ENCODE results near the gene PPP1R37.

DNA sequence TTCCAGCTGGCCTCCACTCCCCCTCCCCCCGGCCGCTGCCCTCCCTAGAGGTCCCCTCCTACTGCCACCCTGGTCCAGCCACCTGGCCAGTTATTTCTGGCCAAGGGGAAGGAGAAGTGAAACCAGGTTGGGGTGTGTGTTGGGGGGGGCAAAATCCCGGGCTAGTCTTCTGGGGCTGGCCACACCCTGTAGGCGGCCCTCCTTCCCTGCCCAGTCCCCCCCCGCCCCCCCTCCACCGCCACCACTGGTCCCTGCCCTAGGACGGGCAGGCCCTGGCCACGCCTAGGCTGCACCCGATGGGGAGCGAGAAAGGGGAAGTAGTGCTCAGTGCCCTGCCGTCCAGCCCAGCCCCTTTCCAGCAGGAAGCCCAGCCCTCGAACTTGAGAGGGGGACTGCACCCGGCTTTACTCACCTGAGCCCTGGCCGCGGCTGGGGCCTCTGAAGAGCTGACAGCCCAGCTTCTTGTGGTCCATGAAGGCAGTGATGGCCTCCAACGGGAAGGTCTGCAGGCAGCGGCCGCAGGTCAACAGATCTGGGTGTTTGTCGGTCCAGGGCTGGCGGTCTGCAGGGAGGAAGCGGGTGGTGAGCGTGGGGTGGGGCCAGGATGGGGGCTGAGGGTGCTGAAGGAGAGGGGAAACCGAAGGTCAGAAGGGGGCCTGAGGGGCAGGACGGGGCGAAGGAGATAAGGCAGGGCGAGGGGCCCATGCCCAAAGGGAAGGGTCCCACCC is 17.5 kb upstream of the PPP1R37 start:
- no peak for TF ChIP-seq ZNF785 (tag by site-specific recombination; IDR thresholded peaks at IDR 0.05)
- TF ChIP-seq, protein P1, sequence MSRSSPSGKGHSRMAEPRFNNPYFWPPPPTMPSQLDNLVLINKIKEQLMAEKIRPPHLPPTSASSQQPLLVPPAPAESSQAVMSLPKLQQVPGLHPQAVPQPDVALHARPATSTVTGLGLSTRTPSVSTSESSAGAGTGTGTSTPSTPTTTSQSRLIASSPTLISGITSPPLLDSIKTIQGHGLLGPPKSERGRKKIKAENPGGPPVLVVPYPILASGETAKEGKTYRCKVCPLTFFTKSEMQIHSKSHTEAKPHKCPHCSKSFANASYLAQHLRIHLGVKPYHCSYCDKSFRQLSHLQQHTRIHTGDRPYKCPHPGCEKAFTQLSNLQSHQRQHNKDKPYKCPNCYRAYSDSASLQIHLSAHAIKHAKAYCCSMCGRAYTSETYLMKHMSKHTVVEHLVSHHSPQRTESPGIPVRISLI (tag by site-specific recombination; IDR thresholded peaks at IDR 0.05) = no peak
- TF ChIP-seq, protein P2, sequence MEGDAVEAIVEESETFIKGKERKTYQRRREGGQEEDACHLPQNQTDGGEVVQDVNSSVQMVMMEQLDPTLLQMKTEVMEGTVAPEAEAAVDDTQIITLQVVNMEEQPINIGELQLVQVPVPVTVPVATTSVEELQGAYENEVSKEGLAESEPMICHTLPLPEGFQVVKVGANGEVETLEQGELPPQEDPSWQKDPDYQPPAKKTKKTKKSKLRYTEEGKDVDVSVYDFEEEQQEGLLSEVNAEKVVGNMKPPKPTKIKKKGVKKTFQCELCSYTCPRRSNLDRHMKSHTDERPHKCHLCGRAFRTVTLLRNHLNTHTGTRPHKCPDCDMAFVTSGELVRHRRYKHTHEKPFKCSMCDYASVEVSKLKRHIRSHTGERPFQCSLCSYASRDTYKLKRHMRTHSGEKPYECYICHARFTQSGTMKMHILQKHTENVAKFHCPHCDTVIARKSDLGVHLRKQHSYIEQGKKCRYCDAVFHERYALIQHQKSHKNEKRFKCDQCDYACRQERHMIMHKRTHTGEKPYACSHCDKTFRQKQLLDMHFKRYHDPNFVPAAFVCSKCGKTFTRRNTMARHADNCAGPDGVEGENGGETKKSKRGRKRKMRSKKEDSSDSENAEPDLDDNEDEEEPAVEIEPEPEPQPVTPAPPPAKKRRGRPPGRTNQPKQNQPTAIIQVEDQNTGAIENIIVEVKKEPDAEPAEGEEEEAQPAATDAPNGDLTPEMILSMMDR (tag by site-specific recombination; IDR thresholded peaks at IDR 0.05) = no peak

Measured in HEK293 (cell line).